RWPE2 (cell line): Measurements from ENCODE around the gene RPAP2.

ENCODE experiments used
- ATAC-seq: fragments of 200-7000 bp; cut with Tn5 transposase; 3 replicates; pipeline ENCODE4 v1.9.1; 2021; ENCODE audit warnings: low read depth
- DNase-seq: peaks from one replicate; pipeline ENCODE4 v3.0.0-alpha.2; 2020; ENCODE audit warnings: low spot score
- H3K27ac ChIP-seq: fragments of 450-650 bp; 2 replicates; pipeline ENCODE4 v1.5.1; 2017; ENCODE audit warnings: mild to moderate bottlenecking; ENCODE audit not compliant: poor library complexity, severe bottlenecking
- H3K27me3 ChIP-seq: fragments of 250-450 bp; sonication (Bioruptor Pico); 2 replicates; pipeline ENCODE4 v1.5.1; 2021; ENCODE audit warnings: mild to moderate bottlenecking, moderate library complexity; ENCODE audit not compliant: insufficient read depth, poor library complexity, severe bottlenecking
- H3K36me3 ChIP-seq: fragments of 250-450 bp; sonication (Bioruptor Pico); 2 replicates; pipeline ENCODE4 v1.5.1; 2020; ENCODE audit warnings: low read depth, mild to moderate bottlenecking, moderate library complexity
- H3K4me1 ChIP-seq: fragments of 250-450 bp; sonication (Bioruptor Pico); 2 replicates; pipeline ENCODE4 v1.5.1; 2021; ENCODE audit warnings: mild to moderate bottlenecking, moderate library complexity; ENCODE audit not compliant: insufficient read depth, poor library complexity, severe bottlenecking
- H3K4me3 ChIP-seq: fragments of 250-450 bp; sonication (Bioruptor Pico); 2 replicates; pipeline ENCODE4 v1.5.1; 2021; ENCODE audit warnings: mild to moderate bottlenecking, moderate library complexity; ENCODE audit not compliant: severe bottlenecking
- H3K9me3 ChIP-seq: fragments of 250-450 bp; sonication (Bioruptor Pico); 2 replicates; pipeline ENCODE4 v1.5.1; 2021; ENCODE audit warnings: mild to moderate bottlenecking, moderate library complexity; ENCODE audit not compliant: severe bottlenecking
- CTCF ChIP-seq: fragments of 450-650 bp; IDR thresholded peaks from one replicate; pipeline ENCODE4 v1.5.1; 2017; ENCODE audit warnings: mild to moderate bottlenecking, moderate library complexity; ENCODE audit not compliant: poor library complexity, severe bottlenecking

The RPAP2 gene

GRCh38 chr1:92445865-92446264 lies 147.0 kb downstream of the RPAP2 start:
- no peak overlapping the region for H3K27ac ChIP-seq
- ATAC-seq, result no peak
- DNase-seq, result no peak
- H3K27me3 ChIP-seq, result no peaks in the 10 kb centered on the region
- TF ChIP-seq CTCF, result no peak
- no peaks in the 10 kb centered on the region for H3K9me3 ChIP-seq
- no peaks in the 10 kb centered on the region for H3K4me1 ChIP-seq
- H3K36me3 ChIP-seq, result no peaks in the 10 kb centered on the region
- H3K4me3 ChIP-seq, result no peak overlapping the region

GRCh38 chr1:92446546-92446945 lies 147.7 kb downstream of the RPAP2 start:
- Histone ChIP-seq H3K36me3 (no peaks in the 10 kb centered on the region), H3K9me3 (no peaks in the 10 kb centered on the region), H3K27ac (no peak overlapping the region), H3K27me3 (no peaks in the 10 kb centered on the region), H3K4me3 (no peak overlapping the region), H3K4me1 (no peaks in the 10 kb centered on the region)
- TF ChIP-seq CTCF, result no peak
- no peak for DNase-seq
- no peak for ATAC-seq

GRCh38 chr1:92447033-92447681 lies 148.3 kb downstream of the RPAP2 start:
- no peaks in the 10 kb centered on the region for H3K4me1 ChIP-seq
- peak; percentile 50; the same call in 1 of the 3 replicates for ATAC-seq
- H3K4me3 ChIP-seq, result no peak overlapping the region
- no peaks in the 10 kb centered on the region for H3K36me3 ChIP-seq
- TF ChIP-seq CTCF, result no peak
- H3K27me3 ChIP-seq, result no peaks in the 10 kb centered on the region
- no peak overlapping the region for H3K27ac ChIP-seq
- no peaks in the 10 kb centered on the region for H3K9me3 ChIP-seq
- DNase-seq, result no peak

GRCh38 chr1:92447976-92448375 lies 149.1 kb downstream of the RPAP2 start:
- no peak for ATAC-seq
- H3K4me3 ChIP-seq, result no peak overlapping the region
- no peaks in the 10 kb centered on the region for H3K27me3 ChIP-seq
- no peaks in the 10 kb centered on the region for H3K4me1 ChIP-seq
- DNase-seq, result no peak
- no peak for TF ChIP-seq CTCF
- H3K36me3 ChIP-seq, result no peaks in the 10 kb centered on the region
- H3K27ac ChIP-seq, result no peak overlapping the region
- no peaks in the 10 kb centered on the region for H3K9me3 ChIP-seq
